MM.1S (cell line): ENCODE data around the gene MGAT5.

Experiments
- EZH2phosphoT487 ChIP-seq: fragments of 300-600 bp; sonication (generic); IDR thresholded peaks from 2 replicates; pipeline ENCODE4 v1.6.1; 2018; ENCODE audit warnings: antibody characterized with exemption, low read length
- TF ChIP-seq, protein P1 (sequence below): fragments of 300-600 bp; sonication (generic); IDR thresholded peaks from 2 replicates; pipeline ENCODE4 v1.5.1; 2016; ENCODE audit warnings: antibody characterized with exemption, low read length, mixed read lengths

- TF ChIP-seq, protein P1, sequence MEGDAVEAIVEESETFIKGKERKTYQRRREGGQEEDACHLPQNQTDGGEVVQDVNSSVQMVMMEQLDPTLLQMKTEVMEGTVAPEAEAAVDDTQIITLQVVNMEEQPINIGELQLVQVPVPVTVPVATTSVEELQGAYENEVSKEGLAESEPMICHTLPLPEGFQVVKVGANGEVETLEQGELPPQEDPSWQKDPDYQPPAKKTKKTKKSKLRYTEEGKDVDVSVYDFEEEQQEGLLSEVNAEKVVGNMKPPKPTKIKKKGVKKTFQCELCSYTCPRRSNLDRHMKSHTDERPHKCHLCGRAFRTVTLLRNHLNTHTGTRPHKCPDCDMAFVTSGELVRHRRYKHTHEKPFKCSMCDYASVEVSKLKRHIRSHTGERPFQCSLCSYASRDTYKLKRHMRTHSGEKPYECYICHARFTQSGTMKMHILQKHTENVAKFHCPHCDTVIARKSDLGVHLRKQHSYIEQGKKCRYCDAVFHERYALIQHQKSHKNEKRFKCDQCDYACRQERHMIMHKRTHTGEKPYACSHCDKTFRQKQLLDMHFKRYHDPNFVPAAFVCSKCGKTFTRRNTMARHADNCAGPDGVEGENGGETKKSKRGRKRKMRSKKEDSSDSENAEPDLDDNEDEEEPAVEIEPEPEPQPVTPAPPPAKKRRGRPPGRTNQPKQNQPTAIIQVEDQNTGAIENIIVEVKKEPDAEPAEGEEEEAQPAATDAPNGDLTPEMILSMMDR: no peak
- no peak for TF ChIP-seq EZH2phosphoT487
These were observed 147.2 kb downstream of the MGAT5 start for GRCh38 chr2:134401081-134401497.
